NOMO-1 treated with dmso at 0.1 percent for 144 hours (cell line): ENCODE measurements around the gene C10orf53.
"Not testable (repeated sequence)": the region's sequence is repeated elsewhere in the genome, so short reads cannot be mapped to it uniquely, and the experiment has no call there.

Experiments used
- DNase-seq: peaks from one replicate; lab custom pipeline; 2025; ENCODE audit not compliant: unreplicated experiment; lab: John Stamatoyannopoulos, UW

Gene C10orf53

DNA sequence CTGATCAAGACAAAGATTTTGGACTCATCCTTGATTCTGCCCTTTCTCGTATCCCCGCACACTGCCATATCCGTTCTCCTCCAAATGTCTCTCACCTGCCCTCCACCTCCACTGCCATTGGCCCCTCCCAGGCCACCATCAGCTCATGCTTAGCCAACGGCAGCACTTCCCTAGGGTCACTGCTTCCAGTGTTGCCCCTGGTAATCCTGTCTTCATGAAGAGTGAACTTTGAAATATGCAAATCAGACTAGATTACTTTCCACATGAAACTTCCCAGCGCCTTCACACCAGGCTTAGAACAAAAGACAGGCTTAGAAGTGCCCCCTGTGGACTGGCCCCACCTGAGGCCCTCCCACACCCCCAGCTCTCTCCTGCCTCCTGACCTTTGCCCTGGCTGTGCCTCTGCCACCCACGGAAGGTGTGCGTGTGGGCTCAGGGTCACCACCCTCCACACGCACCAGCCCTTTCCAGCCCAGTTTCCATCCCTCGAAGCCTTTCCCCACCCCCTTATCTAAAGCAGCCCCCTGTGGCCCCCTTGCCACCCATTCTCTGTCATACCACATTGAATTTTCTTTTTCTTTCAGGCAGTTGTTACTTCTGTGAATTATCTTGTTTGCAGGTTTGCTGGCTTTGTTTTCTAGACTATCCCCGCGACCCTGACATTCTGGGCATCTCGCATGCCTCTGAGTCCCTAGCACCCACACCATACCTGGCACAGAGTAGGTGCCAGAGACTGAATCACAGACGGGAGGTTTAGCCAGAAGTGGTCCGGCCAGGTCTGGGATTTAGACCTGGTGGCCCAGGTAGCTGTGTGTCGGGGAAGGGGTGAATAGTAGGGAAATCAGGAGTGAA lies 26.8 kb upstream of the C10orf53 start:
- no peak for DNase-seq

DNA sequence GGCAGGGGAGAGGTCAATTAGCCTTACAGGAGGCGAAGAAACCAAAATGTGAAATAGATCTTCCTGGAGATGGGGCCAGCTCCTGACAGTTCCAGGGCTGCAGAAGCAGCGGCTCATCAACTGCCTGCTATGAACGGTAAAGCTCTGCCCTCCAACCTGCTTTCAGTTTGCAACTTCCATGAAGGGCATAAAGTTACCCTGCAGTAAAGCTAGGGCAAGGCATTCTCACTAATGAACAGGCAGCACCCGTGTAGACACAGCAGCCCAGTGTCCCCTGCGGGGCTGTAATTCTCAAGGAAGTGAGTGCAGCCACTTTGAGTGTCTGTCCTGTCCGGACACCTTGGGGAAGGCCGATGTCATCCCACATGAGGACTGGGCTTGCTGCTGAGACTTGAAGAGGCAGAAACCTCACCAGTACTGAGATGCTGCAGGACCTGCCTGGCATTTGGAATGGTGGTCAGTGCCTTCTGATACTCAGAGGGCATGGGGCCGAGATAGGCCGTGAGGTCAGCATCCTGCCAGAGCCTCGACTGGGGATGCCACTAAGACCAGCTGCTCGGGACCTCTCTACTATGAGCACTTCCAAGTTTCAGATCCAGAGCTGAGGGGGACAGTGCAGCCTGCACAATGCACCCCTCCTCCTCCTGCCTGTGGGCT lies 26.1 kb upstream of the C10orf53 start:
- DNase-seq = no peak

GRCh38 chr10:49654036-49654693 lies 25.3 kb upstream of the C10orf53 start:
- no peak for DNase-seq

DNA sequence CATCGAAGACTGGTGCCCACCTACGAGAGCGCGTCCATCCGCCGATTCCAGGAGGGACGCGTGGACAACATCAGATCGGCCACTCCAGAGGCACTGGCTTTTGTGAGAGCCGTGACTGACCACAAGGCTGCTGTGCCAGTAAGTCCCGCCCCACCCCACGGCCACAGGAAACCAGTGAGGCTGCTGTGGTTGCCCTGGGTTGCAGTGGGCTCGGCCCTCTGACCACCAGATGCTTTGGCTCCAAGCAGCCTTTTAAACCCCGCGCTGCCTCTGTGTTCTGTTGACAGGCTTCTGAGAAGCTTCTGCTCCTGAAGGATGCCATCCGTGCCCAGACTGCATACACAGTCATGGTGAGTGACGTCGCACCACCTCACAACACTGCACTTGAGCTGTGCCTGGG lies 24.4 kb upstream of the C10orf53 start:
- DNase-seq = no peak

DNA sequence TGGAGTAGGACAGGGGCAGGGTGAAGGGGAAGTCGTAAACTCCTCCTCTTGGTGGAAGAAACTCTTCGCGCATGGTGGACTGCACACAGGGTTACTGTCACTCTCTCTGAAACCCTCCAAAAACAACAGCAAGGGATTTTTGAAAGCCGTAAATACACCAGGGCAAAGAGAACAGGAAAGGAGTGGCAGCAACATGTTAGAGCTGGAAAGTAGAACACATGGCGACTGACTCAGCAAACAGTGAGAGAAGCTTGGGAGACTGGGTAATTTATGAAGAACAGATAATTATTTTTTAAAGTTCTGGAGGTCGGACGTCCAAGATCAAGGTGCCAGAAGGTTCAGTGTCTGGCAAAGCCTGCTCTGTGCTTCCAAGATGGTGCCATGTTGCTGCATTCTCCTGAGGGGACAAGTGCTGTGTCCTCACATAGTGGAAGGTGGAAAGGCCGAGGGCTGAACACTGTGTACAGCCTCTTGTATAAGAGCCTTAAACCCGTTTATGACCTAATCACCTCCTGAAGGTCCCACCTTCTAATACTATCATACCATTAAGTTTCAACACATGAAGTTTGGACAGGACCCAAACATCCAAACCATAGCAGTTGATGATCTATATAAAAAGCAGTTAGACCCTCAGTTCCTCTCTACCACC lies 22.5 kb upstream of the C10orf53 start:
- no peak for DNase-seq

DNA sequence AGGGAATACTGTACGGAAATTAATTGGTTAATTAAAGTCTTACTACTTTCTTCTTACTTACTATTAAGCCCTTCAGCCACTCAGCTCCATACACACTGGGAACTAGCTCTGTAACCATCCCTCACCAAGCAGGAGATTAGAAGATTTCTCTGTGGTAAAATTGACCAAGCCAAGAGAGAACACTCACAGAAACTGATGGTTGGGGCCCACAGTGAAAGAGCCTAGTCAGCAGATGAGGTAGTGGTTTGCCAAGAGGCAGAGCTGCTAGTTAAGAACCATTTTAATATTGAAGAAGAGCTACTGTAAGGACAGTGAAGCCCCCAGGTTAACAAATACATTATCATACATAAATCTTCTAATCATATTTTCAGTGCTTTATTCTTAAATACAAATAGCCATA lies 21.8 kb upstream of the C10orf53 start:
- no peak for DNase-seq

- no peak for DNase-seq
Observed at GRCh38 chr10:49661140-49661856, 18.2 kb upstream of the C10orf53 start.

- no peak for DNase-seq
Observed at GRCh38 chr10:49662169-49662830, 17.2 kb upstream of the C10orf53 start.

GRCh38 chr10:49663596-49663995 lies 15.9 kb upstream of the C10orf53 start:
- no peak for DNase-seq

DNA sequence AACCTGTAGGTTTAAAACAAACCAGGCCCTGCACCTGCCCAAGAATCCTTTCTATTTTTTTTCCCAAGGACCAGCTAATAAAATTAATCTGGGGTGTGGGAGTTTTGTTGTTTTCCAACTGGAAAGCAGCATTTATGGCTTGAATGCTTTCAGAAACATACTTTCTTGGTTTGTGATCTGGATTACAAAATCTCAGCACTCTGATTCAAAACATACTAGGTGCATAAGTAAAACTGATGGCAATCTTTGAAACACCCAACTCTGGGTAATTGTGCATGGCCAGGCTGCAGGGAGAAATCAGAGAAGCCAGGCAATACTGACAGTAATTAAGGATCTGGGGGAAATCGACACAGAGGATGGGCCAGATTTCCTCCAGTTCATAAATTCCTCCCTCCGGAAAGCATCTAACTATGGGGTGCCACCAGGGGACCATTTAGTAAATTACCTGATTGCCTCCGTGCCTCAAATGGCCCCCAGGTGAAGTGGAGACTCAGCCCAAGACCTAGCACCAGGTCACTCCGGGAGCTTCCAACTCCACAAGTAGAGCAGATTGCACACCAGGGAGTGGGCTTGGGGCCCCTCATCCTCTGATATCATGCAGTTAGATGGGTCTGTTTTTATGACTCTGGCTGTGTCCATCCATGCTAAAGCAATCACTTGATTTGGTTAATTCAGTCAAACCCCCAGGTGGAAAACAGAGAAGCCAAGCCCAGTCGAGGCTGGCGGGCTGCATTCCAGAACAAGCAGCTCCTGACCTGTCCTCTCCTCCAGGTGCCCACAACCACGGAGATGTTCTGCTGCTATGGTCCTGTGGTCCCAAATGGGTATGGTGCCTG lies 15.2 kb upstream of the C10orf53 start:
- DNase-seq = no peak

- DNase-seq = no peak
Observed at GRCh38 chr10:49664842-49665355, 14.6 kb upstream of the C10orf53 start.

DNA sequence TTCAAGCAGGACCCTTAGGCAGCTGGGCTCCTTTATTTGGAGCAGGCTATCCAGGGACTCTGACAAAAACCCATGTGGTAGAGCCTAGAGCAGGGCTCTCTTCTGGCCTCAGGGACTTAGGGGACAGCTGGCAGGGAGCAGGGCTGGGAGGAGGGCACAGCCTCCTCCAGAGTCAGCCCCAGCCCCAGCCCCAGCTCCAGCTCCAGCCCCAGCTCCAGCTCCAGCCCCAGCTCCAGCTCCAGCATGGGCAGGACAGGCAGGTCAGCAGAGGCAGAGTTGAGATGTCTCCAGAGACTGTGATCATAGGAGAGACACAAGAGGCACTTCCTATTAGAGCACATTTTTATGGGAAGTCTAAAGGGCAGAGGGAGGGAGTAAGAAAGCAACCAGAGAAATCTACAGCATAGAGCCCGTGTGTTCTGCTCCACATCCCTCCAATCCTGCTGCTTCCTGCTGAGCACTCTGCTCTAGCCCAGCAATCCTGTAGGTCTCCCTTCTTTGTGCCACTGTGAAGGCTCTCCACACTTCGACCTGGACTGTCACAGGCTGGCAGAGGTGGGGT lies 13.3 kb upstream of the C10orf53 start:
- no peak for DNase-seq

DNA sequence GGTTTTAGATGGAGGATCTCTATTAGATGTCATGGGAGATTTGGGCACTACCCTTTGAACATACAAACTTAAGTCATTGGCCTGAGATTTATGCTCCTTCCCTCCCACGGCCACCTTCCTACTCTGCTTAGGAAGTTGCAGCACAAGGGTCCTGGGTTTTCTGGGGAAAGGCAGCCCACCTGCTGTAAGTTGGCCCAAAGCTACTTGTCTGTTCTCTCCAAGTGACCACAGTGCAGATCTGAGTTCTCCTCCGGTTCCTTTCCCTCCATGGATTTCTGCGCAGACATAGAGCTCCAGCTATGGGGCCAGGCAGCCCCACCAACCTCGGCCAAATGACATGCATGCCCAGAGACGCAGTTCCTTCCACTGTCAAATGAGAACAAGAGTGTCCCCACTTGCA lies 12.8 kb upstream of the C10orf53 start:
- no peak for DNase-seq

DNA sequence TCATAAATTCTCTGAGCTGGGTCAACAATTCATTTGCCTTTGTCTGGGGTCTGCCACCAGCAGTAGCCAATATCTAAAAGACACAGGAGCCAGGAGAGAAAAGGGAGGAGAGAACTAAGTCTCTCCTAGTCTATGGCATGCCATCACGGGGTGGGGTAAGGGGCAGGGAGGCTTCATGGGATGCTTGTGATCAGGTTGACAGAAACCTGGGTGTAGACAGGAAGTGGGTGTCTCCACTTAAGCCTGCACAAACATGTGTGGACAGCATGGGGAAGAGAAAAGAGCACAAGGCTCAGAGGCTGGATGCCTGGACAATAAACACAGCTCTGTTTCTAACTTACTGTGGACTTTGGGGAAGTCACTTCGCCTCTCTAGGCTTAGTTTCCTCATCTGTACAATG lies 11.5 kb upstream of the C10orf53 start:
- DNase-seq = no peak

GRCh38 chr10:49668684-49669083 lies 10.8 kb upstream of the C10orf53 start:
- DNase-seq = no peak

DNA sequence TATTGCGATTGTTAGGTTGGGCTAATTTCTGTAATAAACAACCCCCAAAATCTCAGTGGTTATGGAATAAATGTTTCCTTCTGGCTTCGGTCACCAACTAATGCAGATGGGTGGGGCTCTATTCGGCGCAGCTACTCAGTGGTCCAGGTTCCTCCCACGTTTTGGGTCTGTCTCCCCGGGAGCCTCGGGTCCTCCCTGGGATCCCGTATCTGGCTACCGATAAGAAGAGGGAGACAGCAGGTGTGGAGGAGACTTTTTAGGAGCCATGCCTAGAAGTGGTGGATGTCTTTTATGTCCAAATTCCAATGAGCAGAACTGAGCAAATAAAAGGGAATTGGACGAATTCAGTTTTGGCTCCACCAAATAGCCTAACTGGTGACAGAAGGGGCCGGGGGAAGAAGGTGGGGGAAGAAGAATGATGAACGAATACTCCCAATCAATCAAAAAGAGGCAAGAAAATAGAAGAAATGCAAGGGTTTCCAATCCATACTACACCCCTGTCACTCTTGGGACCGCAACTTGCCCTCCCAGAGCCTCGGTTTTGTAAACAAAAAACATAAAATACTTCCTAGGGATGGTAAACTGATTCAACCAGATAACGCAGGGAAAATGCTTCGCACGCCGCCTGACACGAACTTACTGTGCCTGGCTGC lies 498 bp upstream of the C10orf53 start:
- no peak for DNase-seq

- DNase-seq = not testable (repeated sequence)
Observed at GRCh38 chr10:49682449-49682848, 3.0 kb downstream of the C10orf53 start.

GRCh38 chr10:49682879-49683278 lies 3.4 kb downstream of the C10orf53 start:
- no peak for DNase-seq
